Stimulated activated naive CD4-positive, alpha-beta T cell (primary cell): ENCODE data around the gene HOXA13.
A peak's percentile ranks its signal among the peaks of the same experiment; 100 is the strongest.

Experiments
- DNase-seq, 6 experiments: peaks; one replicate each; lab custom pipeline; 2025; lab: John Stamatoyannopoulos, UW

The HOXA13 gene

GRCh38 chr7:27170426-27171324, 29.2 kb downstream of the HOXA13 start:
- no peak for DNase-seq

- DNase-seq = no peak
Observed at GRCh38 chr7:27169658-27170425, 30.0 kb downstream of the HOXA13 start.

GRCh38 chr7:27168265-27168947, 31.5 kb downstream of the HOXA13 start:
- DNase-seq = peak in 1 of 6 experiments; percentile 18

GRCh38 chr7:27167916-27168264, 32.0 kb downstream of the HOXA13 start:
- DNase-seq = no peak

GRCh38 chr7:27166531-27167505, 33.1 kb downstream of the HOXA13 start:
- DNase-seq = no peak

GRCh38 chr7:27165996-27166530, 33.8 kb downstream of the HOXA13 start:
- DNase-seq = no peak

DNA sequence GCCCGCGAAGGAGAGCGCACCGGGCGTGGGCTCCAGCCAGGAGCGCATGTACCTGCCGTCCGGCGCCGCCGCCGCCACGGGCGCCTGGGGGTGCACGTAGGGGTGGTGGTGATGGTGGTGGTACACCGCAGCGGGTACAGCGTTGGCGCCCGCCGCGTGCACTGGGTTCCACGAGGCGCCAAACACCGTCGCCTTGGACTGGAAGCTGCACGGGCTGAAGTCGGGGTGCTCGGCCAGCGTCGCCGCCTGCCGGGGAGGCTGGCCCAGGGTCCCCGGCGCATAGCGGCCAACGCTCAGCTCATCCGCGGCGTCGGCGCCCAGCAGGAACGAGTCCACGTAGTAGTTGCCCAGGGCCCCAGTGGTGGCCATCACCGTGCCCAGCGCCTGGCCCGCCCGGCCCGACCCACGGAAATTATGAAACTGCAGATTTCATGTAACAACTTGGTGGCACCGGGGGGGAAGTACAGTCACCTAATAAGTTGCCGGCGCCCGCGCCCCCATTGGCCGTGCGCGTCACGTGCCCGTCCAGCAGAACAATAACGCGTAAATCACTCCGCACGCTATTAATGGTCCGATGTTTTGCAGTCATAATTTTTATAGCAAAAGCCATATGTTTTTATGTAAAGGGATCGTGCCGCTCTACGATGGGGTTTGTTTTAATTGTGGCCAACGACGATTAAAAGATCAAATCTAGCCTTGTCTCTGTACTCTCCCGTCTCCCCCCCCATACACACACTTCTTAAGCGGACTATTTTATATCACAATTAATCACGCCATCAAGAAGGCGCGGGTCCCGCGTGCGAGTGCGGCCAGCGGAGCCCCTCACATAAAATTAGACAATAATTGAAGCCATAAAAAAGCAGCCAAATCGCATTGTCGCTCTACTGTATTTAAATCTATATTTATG, 34.5 kb downstream of the HOXA13 start, which contains the start of gene HOXA9:
Gene HOXA9 (minus strand): TSS at position 449 of the 907 bp plus-strand sequence. CDS start 80 bp downstream, at position 369.
- no peak for DNase-seq

GRCh38 chr7:27164367-27165088, 35.4 kb downstream of the HOXA13 start:
- DNase-seq = no peak

GRCh38 chr7:27164045-27164366, 35.9 kb downstream of the HOXA13 start:
- no peak for DNase-seq

DNA sequence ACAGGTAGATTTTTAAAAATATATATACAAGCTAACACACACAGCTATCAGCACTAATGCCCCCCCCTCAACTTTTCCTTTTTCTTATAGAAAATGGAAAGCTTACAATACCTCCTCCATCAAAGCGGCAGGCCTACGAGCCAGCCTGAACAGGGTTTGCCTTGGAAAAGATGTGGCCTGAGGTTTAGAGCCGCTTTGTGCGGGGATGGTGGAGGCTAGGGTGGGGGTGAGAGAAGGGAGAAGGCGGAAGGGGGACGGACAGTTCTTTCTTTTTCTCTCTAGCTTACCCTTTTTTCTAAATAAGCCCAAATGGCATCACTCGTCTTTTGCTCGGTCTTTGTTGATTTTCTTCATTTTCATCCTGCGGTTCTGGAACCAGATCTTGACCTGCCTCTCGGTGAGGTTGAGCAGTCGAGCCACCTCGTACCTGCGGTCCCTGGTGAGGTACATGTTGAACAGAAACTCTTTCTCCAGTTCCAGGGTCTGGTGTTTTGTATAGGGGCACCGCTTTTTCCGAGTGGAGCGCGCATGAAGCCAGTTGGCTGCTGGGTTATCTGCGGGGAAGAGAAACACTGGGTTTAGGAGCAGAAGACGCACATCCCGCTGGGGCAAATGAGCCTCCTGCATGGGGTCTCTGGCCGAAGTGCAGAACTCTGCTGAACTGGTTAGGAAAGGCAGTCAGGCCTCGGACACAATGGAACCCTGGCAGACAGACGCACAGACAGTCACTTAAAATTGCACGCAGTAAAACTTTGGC, 36.4 kb downstream of the HOXA13 start:
- no peak for DNase-seq

GRCh38 chr7:27162561-27163287, 37.2 kb downstream of the HOXA13 start:
- no peak for DNase-seq

DNA sequence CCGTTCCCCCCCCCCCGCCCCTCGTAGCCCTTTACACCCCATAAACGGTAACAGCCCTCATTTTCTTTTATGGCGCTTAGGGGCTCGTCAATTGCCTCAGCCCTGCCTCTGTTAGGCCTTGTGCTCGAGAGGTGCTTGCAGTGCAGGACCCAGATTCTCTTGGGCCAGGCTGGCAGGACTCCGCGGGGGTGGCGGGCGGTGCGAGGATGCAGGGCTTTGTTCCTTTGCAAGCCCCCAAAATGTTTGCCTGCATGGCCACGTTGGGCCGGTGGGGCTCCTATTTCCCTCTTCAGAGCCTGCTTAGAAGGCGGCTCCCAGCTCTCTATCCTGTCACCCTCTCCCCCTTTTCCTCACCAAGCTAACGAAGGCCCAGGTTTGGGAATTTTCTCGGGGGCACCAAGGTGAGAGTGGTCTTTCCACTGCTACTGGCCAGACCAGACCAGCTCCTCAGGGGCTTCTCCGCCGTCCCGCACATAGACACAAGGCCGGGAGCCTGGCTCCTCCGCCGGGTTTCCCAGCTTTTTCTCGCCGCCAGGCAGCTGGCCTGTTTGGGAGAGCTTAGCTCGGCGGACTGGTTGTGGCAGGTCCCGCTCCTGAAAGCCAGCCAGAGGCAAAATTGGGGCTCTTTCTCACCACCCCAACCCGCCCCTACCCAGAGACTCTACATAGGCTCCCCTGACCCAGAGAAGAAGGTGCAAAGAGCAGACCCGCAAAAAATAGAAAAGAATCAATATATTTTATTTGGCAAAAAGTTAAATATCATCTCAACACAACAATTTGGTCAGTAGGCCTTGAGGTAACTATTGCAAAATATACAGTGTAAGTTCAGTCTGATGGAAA, 38.0 kb downstream of the HOXA13 start:
- DNase-seq = no peak

- DNase-seq = no peak
Observed at GRCh38 chr7:27161214-27161720, 38.6 kb downstream of the HOXA13 start.

DNA sequence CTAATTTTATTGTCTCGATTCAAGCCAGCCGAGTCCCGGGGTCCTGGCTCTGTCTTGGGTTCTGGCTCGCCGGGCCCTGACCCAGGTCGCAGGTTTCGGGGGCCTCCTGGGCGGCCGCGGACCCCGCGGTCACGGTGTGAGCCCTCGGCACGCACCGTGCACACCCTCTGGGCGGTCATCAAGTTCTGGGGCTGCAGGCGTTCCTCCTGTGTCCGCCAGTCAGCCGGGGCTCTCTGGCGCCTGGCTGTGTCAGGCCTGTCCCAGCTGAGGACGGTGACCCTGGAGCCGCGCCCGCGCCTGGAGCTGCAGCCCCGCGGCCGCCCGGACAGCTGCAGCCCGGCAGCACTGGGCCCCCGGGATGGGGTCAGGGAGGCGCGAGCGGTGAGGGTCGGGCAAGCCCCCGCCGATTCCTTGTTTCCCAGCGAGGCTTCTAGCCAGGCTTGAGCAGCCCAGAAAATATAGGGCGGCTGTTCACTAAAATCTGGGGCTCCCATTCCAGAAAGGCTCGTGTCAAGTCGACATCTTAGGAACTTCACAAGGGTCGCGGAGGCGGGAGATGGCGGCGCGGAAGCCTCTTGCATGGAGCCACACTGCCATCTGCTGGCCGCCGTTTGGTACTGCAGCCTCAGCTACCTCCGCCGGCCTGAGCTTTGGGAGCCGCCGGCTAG, 39.2 kb downstream of the HOXA13 start:
- DNase-seq = peak; percentile 59 to 88 (median 76)

GRCh38 chr7:27160145-27160545, 39.7 kb downstream of the HOXA13 start:
- no peak for DNase-seq
